NCI-H226 (cell line): ENCODE measurements around the gene RPL26.
"Not testable (repeated sequence)": the region's sequence is repeated elsewhere in the genome, so short reads cannot be mapped to it uniquely, and the experiment has no call there.

Experiments
- DNase-seq: peaks from one replicate; pipeline ENCODE4 v3.0.0-alpha.2; 2015

The RPL26 gene

GRCh38 chr17:8362651-8363332, 20.2 kb downstream of the RPL26 start:
- no peak for DNase-seq

DNA sequence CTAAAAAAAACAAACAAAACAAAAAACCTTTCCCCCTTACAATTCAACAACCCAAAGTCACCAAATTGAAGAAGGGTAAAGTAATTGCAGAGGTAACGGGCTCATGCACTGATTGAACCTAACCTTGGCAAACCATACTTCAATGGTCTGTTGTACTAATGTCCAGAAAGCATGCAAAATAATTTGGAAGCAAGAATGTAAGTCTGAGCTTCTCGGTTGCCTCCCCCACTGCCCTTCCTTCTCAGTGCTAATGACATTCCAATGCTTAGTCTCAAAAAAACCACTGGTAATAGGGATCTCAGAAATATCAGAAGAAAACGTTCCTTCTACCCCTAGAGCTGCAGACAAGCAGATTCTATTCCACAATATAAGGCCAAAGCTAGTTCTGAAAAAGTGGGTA, 22.2 kb downstream of the RPL26 start:
- DNase-seq: no peak

- DNase-seq: no peak
These were observed 22.7 kb downstream of the RPL26 start for GRCh38 chr17:8360260-8360659.

- no peak for DNase-seq
These were observed 23.2 kb downstream of the RPL26 start for GRCh38 chr17:8359769-8360168.

DNA sequence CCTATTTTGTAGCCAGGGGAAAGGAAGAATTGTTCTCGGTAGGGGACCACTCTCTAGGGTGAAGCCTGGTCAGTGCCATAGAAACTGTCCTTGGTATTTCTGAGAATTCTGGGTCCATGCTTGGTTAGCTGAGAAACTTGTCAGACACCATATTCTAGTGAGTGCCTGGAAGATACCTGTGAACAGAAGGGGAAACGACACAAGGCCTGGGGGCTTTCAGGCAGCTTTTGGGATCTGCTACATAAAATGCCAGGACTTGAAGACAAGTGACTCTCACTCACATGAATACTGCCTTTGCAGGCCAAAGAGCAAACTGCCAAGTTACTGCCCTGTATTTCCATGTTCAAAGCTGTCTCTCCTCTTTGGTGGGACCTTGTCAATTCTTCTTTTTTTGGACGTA, 25.1 kb downstream of the RPL26 start:
- DNase-seq: no peak

DNA sequence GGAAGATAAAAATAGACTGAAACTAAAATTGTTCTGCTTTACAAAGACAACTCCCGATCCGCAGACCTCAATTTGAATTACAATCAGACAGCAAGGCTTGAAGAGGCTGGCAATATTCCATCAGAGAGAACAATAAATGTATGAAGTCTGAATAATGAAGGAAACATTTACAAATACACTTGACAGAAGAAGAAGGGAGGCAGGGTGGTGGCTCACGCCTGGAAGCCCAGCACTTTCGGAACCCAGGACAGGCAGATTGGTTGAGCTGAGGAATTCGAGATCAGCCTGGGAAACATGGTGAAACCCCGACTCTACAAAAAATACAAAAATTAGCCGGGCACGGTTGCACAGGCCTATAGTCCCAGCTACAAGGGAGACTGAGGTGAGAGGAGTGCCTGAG, 28.8 kb downstream of the RPL26 start:
- no peak for DNase-seq

DNA sequence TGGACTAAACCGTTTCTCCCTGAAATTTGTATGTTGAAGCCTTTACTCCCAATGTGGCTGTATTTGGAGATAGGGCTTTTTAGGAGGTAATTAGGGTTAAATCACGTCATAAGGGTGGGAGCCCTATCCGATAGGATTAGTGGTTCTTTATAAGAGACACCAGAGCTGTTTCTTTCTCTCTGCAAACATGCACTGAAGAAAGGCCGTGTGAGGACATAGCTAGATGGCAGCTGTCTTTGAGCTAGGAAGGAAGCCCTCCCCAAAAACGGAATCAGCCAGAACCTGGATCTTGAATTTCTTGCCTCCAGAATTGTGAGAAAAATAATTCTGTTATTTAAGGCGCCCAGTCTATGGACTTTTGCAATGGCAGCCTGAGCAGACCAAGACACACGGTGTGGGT, 29.3 kb downstream of the RPL26 start:
- no peak for DNase-seq

- no peak for DNase-seq
These were observed 32.7 kb downstream of the RPL26 start for GRCh38 chr17:8350339-8350738.

GRCh38 chr17:8347001-8347400, 36.0 kb downstream of the RPL26 start:
- not testable (repeated sequence) for DNase-seq

GRCh38 chr17:8345951-8346665, 36.9 kb downstream of the RPL26 start:
- no peak for DNase-seq

DNA sequence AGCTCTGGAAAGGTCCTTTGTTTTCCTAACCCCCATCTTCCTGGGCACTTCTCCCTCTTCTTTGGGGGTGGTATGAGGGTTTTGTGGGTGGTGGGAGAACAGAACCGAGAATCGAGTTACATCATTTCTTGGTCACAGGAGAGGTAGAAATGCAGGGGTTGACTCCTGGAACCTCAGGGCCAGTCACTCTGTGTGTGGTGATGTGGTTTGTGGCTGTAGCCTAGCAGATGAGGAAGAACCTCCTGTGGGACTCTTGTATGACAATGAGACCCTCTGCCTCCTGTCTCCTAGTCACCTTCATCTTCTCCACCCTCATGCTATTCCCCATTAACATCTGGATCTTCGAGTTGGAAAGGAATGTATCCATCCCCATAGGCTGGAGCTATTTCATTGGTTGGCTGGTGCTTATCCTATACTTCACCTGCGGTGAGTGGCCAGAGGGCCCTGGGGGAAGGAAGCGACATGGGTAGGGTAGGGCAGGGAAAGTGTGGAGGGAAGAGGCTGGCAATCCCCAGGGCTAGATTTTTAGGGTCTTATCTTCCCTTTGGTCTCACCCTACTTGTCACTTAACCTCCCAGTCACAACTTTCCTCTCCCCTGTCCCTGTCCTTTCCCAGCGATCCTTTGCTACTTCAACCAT, 37.8 kb downstream of the RPL26 start:
- DNase-seq: no peak

- DNase-seq: no peak
These were observed 41.5 kb downstream of the RPL26 start for GRCh38 chr17:8341456-8341855.

DNA sequence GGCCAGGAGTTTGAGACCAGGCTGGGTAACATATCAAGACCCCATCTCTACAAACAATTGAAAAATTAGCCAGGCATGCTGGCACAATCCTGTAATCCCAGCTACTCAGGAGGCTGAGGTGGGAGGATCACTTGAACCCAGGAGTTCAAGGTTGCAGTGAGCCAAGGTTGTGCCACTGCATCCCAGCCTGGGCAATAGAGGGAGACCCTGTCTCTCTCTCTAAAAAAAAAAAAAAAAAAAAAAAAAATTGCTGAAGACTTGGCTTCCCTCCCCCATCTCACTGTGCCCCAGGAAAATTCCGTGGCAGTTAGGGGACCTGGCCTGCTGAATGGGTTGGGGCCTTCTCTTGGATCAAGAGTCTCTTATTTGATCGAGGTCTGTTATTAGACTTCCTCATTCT, 43.5 kb downstream of the RPL26 start, which contains the start of gene ODF4:
TSS of gene ODF4 (plus strand) at position 301 of the 400 bp plus-strand sequence. CDS start 212 bp downstream, outside the sequence.
- no peak for DNase-seq

GRCh38 chr17:8338753-8339140, 44.2 kb downstream of the RPL26 start:
- DNase-seq: no peak

GRCh38 chr17:8337802-8338752, 44.9 kb downstream of the RPL26 start:
- no peak for DNase-seq

- no peak for DNase-seq
These were observed 49.7 kb downstream of the RPL26 start for GRCh38 chr17:8333281-8333680.

DNA sequence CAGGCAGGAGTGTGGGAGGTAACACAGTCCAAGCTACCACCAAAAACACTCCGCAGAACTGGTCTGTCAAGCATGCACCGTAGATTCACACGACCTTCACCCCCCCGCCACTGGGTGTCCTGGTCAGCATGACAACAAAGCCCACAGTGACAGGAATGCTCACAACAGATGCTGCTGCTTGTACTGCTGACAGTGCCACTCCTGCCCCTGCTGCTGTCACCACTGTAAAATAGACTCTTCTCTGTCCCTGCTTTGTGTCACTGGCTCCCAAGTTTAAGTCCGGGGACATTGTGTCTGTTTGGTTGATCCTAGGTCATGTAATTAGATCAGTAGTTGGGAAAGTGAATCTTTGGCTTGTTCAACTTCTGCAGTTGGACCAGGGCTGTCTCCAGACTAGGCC, 50.3 kb downstream of the RPL26 start:
- DNase-seq: no peak

DNA sequence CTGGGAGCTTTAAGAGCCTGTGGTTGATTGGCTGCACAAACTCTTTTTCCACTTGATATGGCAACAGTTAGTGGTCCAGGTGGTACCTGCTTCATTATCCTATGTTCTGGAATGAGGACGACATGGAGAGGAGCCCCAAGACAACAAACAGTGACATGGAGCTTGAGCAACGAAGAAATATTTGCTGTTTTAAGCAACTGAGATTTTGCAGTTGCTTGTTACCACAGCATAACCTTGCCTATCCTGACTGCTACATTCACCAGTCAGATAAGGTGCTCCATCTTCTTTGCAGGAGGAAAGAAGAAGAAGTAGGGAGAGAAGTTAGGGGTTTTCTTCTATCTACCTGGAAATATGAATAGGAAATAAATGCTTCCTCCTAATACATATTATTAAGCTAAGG, 50.9 kb downstream of the RPL26 start:
- no peak for DNase-seq
